B cell (primary cell): ENCODE results near the gene TCF15. TPM values are rescaled to one million over a fixed set of nuclear protein-coding genes. Genes with fewer than 3 reads are reported as not detected.

Source experiments
- ATAC-seq: fragments of 200-7000 bp; cut with Tn5 transposase; one replicate; pipeline ENCODE4 v1.10.0; 2021; ENCODE audit warnings: low read depth, mild to moderate bottlenecking, moderate number of reproducible peaks, moderate library complexity
- CTCF ChIA-PET: fragments of 350-600 bp; sonication (Branson Sonifier 250); formaldehyde crosslinking; loops from one replicate; lab custom pipeline; 2021; ENCODE audit warnings: antibody characterized with exemption, inconsistent platforms; lab: Charles Lee
- POLR2A ChIA-PET: fragments of 350-600 bp; sonication (Branson Sonifier 250); formaldehyde crosslinking; loops from one replicate; lab custom pipeline; 2021; ENCODE audit warnings: antibody characterized with exemption; lab: Charles Lee
- DNase-seq: peaks from one replicate; pipeline ENCODE4 v3.0.0; 2013
- H2AFZ ChIP-seq: 2 replicates; pipeline ENCODE4 v1.6.1; 2012; ENCODE audit warnings: mild to moderate bottlenecking, low read depth, low read length; ENCODE audit not compliant: insufficient read depth, poor library complexity, severe bottlenecking
- H3K27ac ChIP-seq, 2 donors: 1 replicate in 1 of 2; 2 replicates in 1 of 2; pipeline ENCODE4 v1.5.1; 2012 to 2013; ENCODE audit warnings: low read length in 2 of 2, mild to moderate bottlenecking in 2 of 2, moderate library complexity in 1 of 2
- H3K27me3 ChIP-seq, 4 experiments: fragments of 200-600 bp in 1 of 4; sonication (generic) in 1 of 4; replicated peaks in 1 of 4; 1 replicate in 2 of 4; 2 replicates in 2 of 4; pipeline versions ENCODE4 v1.6.1 to v1.7.0; 2013 to 2016; ENCODE audit warnings: low read length in 3 of 4, mild to moderate bottlenecking in 2 of 4, mixed read lengths in 1 of 4, moderate library complexity in 1 of 4; ENCODE audit not compliant: insufficient read depth in 4 of 4, control insufficient read depth in 3 of 4; ENCODE audit errors: control extremely low read depth in 1 of 4
- H3K36me3 ChIP-seq, 2 experiments: replicated peaks in 1 of 2; 1 replicate in 1 of 2; 2 replicates in 1 of 2; pipeline versions ENCODE4 v1.6.1 to v1.7.1; 2013; ENCODE audit warnings: low read length in 1 of 2; ENCODE audit not compliant: insufficient read depth in 2 of 2, control insufficient read depth in 1 of 2; ENCODE audit errors: control extremely low read depth in 1 of 2, extremely low read depth in 1 of 2
- H3K4me1 ChIP-seq, 2 donors: fragments of 200-600 bp in 1 of 2; sonication (generic) in 1 of 2; 1 replicate in 1 of 2; 2 replicates in 1 of 2; pipeline versions ENCODE4 v1.5.1 to v1.6.1; 2013 to 2017; ENCODE audit warnings: low read length in 2 of 2; ENCODE audit not compliant: control insufficient read depth in 2 of 2, insufficient read depth in 2 of 2
- H3K4me2 ChIP-seq: replicated peaks from 2 replicates; pipeline ENCODE3; 2012; ENCODE audit warnings: mild to moderate bottlenecking, low read depth, low read length; ENCODE audit not compliant: poor library complexity, severe bottlenecking
- H3K4me3 ChIP-seq, 5 experiments: fragments of 200-600 bp in 1 of 5; sonication (generic) in 1 of 5; 1 replicate in 3 of 5; 2 replicates in 2 of 5; pipeline versions ENCODE4 v1.5.1 to v1.7.0; 2011 to 2016; ENCODE audit warnings: low read length in 4 of 5, mild to moderate bottlenecking in 4 of 5, low read depth in 2 of 5, control low read depth in 1 of 5, moderate library complexity in 1 of 5; ENCODE audit not compliant: insufficient read depth in 1 of 5; ENCODE audit errors: control extremely low read depth in 1 of 5, extremely low read depth in 1 of 5
- H3K79me2 ChIP-seq: fragments of 200-600 bp; sonication (generic); one replicate; pipeline ENCODE4 v1.6.0; 2016; ENCODE audit warnings: low read length; ENCODE audit not compliant: control insufficient read depth, insufficient read depth
- H3K9ac ChIP-seq: fragments of 200-600 bp; sonication (generic); 2 replicates; pipeline ENCODE4 v1.6.1; 2017; ENCODE audit warnings: mild to moderate bottlenecking, low read length, moderate library complexity
- H3K9me3 ChIP-seq, 3 donors: one replicate each; pipeline versions ENCODE4 v1.6.1 to v1.7.1; 2013; ENCODE audit warnings: low read length in 2 of 3; ENCODE audit not compliant: control insufficient read depth in 2 of 3, insufficient read depth in 1 of 3; ENCODE audit errors: control extremely low read depth in 1 of 3
- H4K20me1 ChIP-seq: 2 replicates; pipeline ENCODE4 v1.6.0; 2012; ENCODE audit warnings: mild to moderate bottlenecking, low read length; ENCODE audit not compliant: insufficient read depth, control insufficient read depth, poor library complexity, severe bottlenecking
- H3K27ac Mint-ChIP-seq: one replicate; pipeline ENCODE4 v1.8.0; 2021; ENCODE audit warnings: mixed read lengths
- H3K27me3 Mint-ChIP-seq: one replicate; pipeline ENCODE4 v1.8.0; 2021; ENCODE audit warnings: mixed read lengths
- H3K4me1 Mint-ChIP-seq: one replicate; pipeline ENCODE4 v1.8.0; 2021; ENCODE audit warnings: mixed read lengths
- H3K4me3 Mint-ChIP-seq: one replicate; pipeline ENCODE4 v1.8.0; 2021; ENCODE audit warnings: mixed read lengths
- H3K9me3 Mint-ChIP-seq: one replicate; pipeline ENCODE4 v1.8.0; 2022; ENCODE audit warnings: mixed read lengths; ENCODE audit not compliant: insufficient read depth
- EZH2 ChIP-seq: IDR thresholded peaks from 2 replicates; pipeline ENCODE4 v1.6.1; 2012; ENCODE audit warnings: borderline replicate concordance, low read depth, mild to moderate bottlenecking, moderate library complexity, low read length; ENCODE audit not compliant: insufficient read depth, poor library complexity, severe bottlenecking
- WGBS: methylation state at CpG from one replicate; pipeline ENCODE4 v1.1.5; 2013; ENCODE audit warnings: missing lambda C conversion rate; ENCODE audit not compliant: insufficient coverage; 5-methylcytosine and 5-hydroxymethylcytosine counted together
- intact Hi-C: fragments of 100-400 bp; cut with micrococcal nuclease; formaldehyde crosslinking; loops from one replicate; pipeline ENCODE4 v1.10.0; 2022
- polyA minus RNA-seq: library from RNA; depleted of rRNA, polyadenylated mRNA; stranded (reverse); fragments of >200 nt; gene quantifications from 2 replicates; pipeline ENCODE4 v1.2.3, GENCODE V29; 2012
- polyA plus RNA-seq: library from polyadenylated mRNA; depleted of rRNA; stranded (reverse); fragments of >200 nt; gene quantifications from 2 replicates; pipeline ENCODE4 v1.2.3, GENCODE V29; 2012
- total RNA-seq, 2 donors: library from RNA; stranded (reverse); fragments of 120-200 nt in 1 of 2; gene quantifications; 1 replicate in 1 of 2; 2 replicates in 1 of 2; pipeline versions ENCODE4 v1.2.3 to v1.2.4, GENCODE V29; 2013 to 2022
- TF ChIP-seq, protein P1 (sequence below): fragments of 200-600 bp; IDR thresholded peaks from one replicate; pipeline ENCODE4 v1.8.0; 2022; ENCODE audit warnings: antibody characterized with exemption, mild to moderate bottlenecking

TCF15 gene
- total RNA-seq (not detected in 2 replicates), polyA plus RNA-seq (not detected in 2 replicates), polyA minus RNA-seq (not detected in 2 replicates)
- total RNA-seq (2013), result 0.12 TPM

DNA sequence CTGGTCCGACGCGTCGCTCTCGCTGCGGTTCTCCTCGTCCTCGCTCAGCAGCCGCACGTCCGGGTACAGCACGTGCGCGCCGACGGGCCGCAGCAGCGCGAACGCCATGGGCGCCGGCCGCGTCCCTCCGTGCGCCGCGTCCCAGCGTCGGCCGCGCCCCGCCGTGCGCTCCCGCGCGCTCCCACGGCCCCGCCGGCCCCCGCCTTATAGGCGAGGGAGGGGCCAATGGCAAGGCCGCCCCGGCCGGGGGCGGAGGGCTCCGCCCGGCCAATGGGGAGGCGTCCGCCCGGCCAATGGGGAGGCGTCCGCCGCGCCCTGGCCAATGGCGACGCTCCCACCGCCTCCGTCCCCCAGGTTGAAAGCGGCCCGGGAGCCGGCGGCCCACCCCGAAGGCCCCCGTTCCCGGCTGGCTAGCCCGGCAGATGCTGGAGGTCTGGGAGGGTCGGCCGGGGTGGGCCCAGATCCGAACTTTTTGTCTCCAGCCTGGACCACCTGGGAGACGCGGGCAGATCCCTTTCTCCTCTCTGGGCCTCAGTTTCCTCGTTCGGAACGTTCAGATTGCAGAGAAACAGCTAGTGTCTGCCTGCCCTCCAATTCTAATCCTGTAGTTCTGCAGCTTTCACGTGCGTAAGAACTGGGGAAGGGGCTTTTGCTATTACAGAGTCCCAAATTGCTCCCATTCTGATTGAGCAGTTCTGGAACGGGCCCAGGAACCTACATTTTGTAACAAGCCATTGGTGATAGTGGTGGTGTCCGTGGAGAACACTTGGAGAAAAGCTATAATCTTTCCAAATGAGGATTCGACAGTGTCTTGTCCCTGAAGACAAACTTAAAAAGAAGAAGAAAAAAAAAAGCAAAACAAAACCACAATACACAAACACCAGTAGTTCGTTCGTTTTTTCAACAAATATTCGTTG lies at the start of gene TCF15:
TCF15 (minus strand) TSS at position 180 of the 917 bp plus-strand sequence; CDS start at position 108, 72 bp downstream.
- Mint-ChIP-seq H3K27ac (no peak within 1 kb of the TSS), H3K9me3 (no peaks in the 10 kb centered on the region), H3K4me3 (peak within 1 kb of the TSS; percentile 26), H3K27me3 (peaks cover 52% of the 10 kb centered on the region), H3K4me1 (peaks cover 10% of the 10 kb centered on the region)
- Histone ChIP-seq H2AFZ (no peak within 1 kb of the TSS), H3K9ac (no peak within 1 kb of the TSS), H3K4me1 (peaks cover 3 to 5% of the 10 kb centered on the region in 2 donors), H3K4me2 (peak within 1 kb of the TSS; percentile 40), H3K27me3 (peaks cover 0 to 61% (median 17%) of the 10 kb centered on the region in 4 experiments), H3K36me3 (no peaks in the 10 kb centered on the region), H4K20me1 (no peaks in the 10 kb centered on the region), H3K4me3 (no peak within 1 kb of the TSS), H3K27ac (no peak within 1 kb of the TSS), H3K9me3 (peaks cover 0 to 3% (median 0%) of the 10 kb centered on the region in 3 donors), H3K79me2 (no peaks in the 10 kb centered on the region)
- TF ChIP-seq, protein P1, sequence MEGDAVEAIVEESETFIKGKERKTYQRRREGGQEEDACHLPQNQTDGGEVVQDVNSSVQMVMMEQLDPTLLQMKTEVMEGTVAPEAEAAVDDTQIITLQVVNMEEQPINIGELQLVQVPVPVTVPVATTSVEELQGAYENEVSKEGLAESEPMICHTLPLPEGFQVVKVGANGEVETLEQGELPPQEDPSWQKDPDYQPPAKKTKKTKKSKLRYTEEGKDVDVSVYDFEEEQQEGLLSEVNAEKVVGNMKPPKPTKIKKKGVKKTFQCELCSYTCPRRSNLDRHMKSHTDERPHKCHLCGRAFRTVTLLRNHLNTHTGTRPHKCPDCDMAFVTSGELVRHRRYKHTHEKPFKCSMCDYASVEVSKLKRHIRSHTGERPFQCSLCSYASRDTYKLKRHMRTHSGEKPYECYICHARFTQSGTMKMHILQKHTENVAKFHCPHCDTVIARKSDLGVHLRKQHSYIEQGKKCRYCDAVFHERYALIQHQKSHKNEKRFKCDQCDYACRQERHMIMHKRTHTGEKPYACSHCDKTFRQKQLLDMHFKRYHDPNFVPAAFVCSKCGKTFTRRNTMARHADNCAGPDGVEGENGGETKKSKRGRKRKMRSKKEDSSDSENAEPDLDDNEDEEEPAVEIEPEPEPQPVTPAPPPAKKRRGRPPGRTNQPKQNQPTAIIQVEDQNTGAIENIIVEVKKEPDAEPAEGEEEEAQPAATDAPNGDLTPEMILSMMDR, result no peak
- no peak for TF ChIP-seq EZH2
- 8% methylated on average over 78 of the region's 84 CpGs for WGBS
- DNase-seq (no peak), ATAC-seq (no peak)
- ChIA-PET POLR2A (no interaction called here), CTCF (no interaction called here)
- intact Hi-C loops, result no loop called here

- no peak for ATAC-seq
- no peak overlapping the region for H3K4me2 ChIP-seq
- CTCF ChIA-PET, result no interaction called here
These were observed 48.7 kb upstream of the TCF15 start for GRCh38 chr20:658731-659291.

More at GRCh38 chr20:658731-659291, 48.7 kb upstream of the TCF15 start:
- intact Hi-C loops, result no loop called here
- TF ChIP-seq, protein P1, result no peak
- TF ChIP-seq EZH2, result no peak
- no peak for DNase-seq
- Histone ChIP-seq H3K9me3 (no peaks in the 10 kb centered on the region), H3K27me3 (peaks cover 0 to 38% (median 15%) of the 10 kb centered on the region in 4 experiments), H3K4me1 (peaks cover 1 to 4% of the 10 kb centered on the region in 2 donors), H3K4me3 (no peak overlapping the region), H4K20me1 (no peaks in the 10 kb centered on the region), H3K36me3 (no peaks in the 10 kb centered on the region), H2AFZ (no peak overlapping the region), H3K79me2 (no peaks in the 10 kb centered on the region), H3K9ac (no peak overlapping the region), H3K27ac (no peak overlapping the region)
- 100% methylated on average over 1 of the region's 5 CpGs for WGBS
- peaks cover 11% of the 10 kb centered on the region for H3K4me1 Mint-ChIP-seq
- no peak overlapping the region for H3K27ac Mint-ChIP-seq
- H3K9me3 Mint-ChIP-seq, result no peaks in the 10 kb centered on the region
- POLR2A ChIA-PET, result no interaction called here
- no peak overlapping the region for H3K4me3 Mint-ChIP-seq
- peaks cover 54% of the 10 kb centered on the region for H3K27me3 Mint-ChIP-seq
